ENCODE data around the gene SMIM10L1. TPM values are rescaled to one million over a fixed set of nuclear protein-coding genes. Genes with fewer than 3 reads are reported as not detected.

Gene SMIM10L1
- polyA plus RNA-seq, 2 of the 4 experiments (the other 2 are of a cell fraction): 6.2 to 8.3 TPM

DNA sequence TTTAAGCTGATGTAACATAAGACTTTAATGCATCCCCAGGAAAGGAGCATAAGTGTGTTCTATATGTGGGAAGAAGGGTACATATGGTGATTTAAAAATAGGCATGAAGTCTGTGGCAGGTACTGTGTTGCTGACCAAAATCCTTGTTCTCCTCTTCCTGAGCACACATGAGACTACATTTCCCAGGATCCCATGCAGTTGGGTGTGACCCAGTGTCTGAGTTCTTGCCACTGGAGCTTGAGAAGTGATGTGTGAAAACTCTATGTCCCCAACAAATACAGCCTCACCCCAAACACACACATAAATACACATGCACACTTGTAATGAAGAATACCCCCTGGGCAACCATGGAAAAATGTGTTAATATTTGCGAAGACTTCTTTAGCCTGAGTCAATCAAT lies 8.5 kb upstream of the SMIM10L1 start:
- H3K9me3 ChIP-seq: no peaks in the 10 kb centered on the region
- DNase-seq (ENCODE audit: low read depth in 1 of 2, low spot score in 1 of 2) (no peak), ATAC-seq (peak; percentile 56; a peak in 4 of 6 replicates), FAIRE-seq (no peak)
- no peak overlapping the region for H3K27ac ChIP-seq
- ChIA-PET CTCF (interaction anchor here (1.5 kb wide), 1 partner anchor 9 kb away, joined by 7 read pairs; the partner anchor contains the start of gene SMIM10L1), POLR2A (interaction anchor here (2.0 kb wide), 1 partner anchor 9 kb away, joined by 15 read pairs; the partner anchor contains the start of gene SMIM10L1)
- WGBS (ENCODE audit: missing lambda C conversion rate): 93% methylated on average over 1 of the region's 1 CpG
- H3K4me2 ChIP-seq: no peak overlapping the region
- H3K4me3 ChIP-seq: no peak overlapping the region
- TF ChIP-seq TFCP2L1 (CRISPR knock-in tag; IDR thresholded peaks at IDR 0.05) (no peak), CTCF (IDR thresholded peaks at IDR 0.05) (no peak), CHD4 (IDR thresholded peaks at IDR 0.05; ENCODE audit: borderline replicate concordance) (no peak), RCOR1 (IDR thresholded peaks at IDR 0.05; ENCODE audit: low read depth, low read length) (no peak), ZFP36 (IDR thresholded peaks at IDR 0.05; ENCODE audit: borderline replicate concordance, partially characterized antibody) (no peak), TP53 (CRISPR knock-in tag; IDR thresholded peaks at IDR 0.05) (no peak), SMC3 (IDR thresholded peaks at IDR 0.05) (no peak), NFE2L2 (conservative IDR thresholded peaks at IDR 0.05; ENCODE audit: low read length) (no peak), USF2 (IDR thresholded peaks at IDR 0.05) (no peak), POLR2AphosphoS2 (conservative IDR thresholded peaks at IDR 0.05; ENCODE audit: low read length) (no peak)
- H3K4me1 ChIP-seq: no peaks in the 10 kb centered on the region

- H3K4me2 ChIP-seq: no peak overlapping the region
- TF ChIP-seq NFE2L2 (conservative IDR thresholded peaks at IDR 0.05; ENCODE audit: low read length) (no peak), TP53 (CRISPR knock-in tag; IDR thresholded peaks at IDR 0.05) (no peak), CBX8 (IDR thresholded peaks at IDR 0.05) (no peak), EP300 (IDR thresholded peaks at IDR 0.05) (no peak), GATA3 (IDR thresholded peaks at IDR 0.05; ENCODE audit: borderline replicate concordance) (no peak), RARB (CRISPR knock-in tag; IDR thresholded peaks at IDR 0.05) (no peak), KDM1A (IDR thresholded peaks at IDR 0.05; ENCODE audit: low read depth) (no peak), JUNB (IDR thresholded peaks at IDR 0.05) (no peak), CHD2 (IDR thresholded peaks at IDR 0.05; ENCODE audit: low read length, partially characterized antibody) (no peak), ZSCAN20 (CRISPR knock-in tag; IDR thresholded peaks at IDR 0.05) (no peak), ZC3H11A (IDR thresholded peaks at IDR 0.05) (no peak), ZNF302 (CRISPR knock-in tag; IDR thresholded peaks at IDR 0.05) (no peak), HDAC2 (IDR thresholded peaks at IDR 0.05) (no peak), CBX2 (IDR thresholded peaks at IDR 0.05; ENCODE audit: borderline replicate concordance, low read depth) (no peak), FOSL2 (IDR thresholded peaks at IDR 0.05) (no peak), FOSL2 (CRISPR knock-in tag; IDR thresholded peaks at IDR 0.05) (no peak), FOXS1 (CRISPR knock-in tag; IDR thresholded peaks at IDR 0.05) (no peak), TFCP2L1 (CRISPR knock-in tag; IDR thresholded peaks at IDR 0.05) (no peak), POLR2A (IDR thresholded peaks at IDR 0.05; ENCODE audit: low read length) (no peak)
- TF ChIP-seq, protein P1, sequence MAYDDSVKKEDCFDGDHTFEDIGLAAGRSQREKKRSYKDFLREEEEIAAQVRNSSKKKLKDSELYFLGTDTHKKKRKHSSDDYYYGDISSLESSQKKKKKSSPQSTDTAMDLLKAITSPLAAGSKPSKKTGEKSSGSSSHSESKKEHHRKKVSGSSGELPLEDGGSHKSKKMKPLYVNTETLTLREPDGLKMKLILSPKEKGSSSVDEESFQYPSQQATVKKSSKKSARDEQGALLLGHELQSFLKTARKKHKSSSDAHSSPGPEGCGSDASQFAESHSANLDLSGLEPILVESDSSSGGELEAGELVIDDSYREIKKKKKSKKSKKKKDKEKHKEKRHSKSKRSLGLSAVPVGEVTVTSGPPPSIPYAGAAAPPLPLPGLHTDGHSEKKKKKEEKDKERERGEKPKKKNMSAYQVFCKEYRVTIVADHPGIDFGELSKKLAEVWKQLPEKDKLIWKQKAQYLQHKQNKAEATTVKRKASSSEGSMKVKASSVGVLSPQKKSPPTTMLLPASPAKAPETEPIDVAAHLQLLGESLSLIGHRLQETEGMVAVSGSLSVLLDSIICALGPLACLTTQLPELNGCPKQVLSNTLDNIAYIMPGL (CRISPR knock-in tag; IDR thresholded peaks at IDR 0.05; ENCODE audit: borderline replicate concordance): no peak
- TF ChIP-seq, protein P2, sequence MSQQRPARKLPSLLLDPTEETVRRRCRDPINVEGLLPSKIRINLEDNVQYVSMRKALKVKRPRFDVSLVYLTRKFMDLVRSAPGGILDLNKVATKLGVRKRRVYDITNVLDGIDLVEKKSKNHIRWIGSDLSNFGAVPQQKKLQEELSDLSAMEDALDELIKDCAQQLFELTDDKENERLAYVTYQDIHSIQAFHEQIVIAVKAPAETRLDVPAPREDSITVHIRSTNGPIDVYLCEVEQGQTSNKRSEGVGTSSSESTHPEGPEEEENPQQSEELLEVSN (IDR thresholded peaks at IDR 0.05; ENCODE audit: borderline replicate concordance, low read depth): no peak
- H3K4me3 ChIP-seq: no peak overlapping the region
- H3K9me3 ChIP-seq: no peaks in the 10 kb centered on the region
- POLR2A ChIA-PET: no interaction called here
- CTCF ChIA-PET: interaction anchor here (1.0 kb wide), 1 partner anchor 35 kb away, joined by 3 read pairs; no protein-coding TSS in a partner anchor
- DNase-seq (ENCODE audit: low read depth in 1 of 2, low spot score in 1 of 2) (no peak), FAIRE-seq (peak; percentile 65), ATAC-seq (no peak)
- no peak overlapping the region for H3K27ac ChIP-seq
- H3K4me1 ChIP-seq: peaks cover 7% of the 10 kb centered on the region; the same call in 2 of the 3 replicates
These were observed 6.6 kb upstream of the SMIM10L1 start for GRCh38 chr12:11164384-11164783.

Data from A549 (cell line).